ENCODE measurements around the gene MICAL2.

GRCh38 chr11:12285811-12286222 is 175.4 kb downstream of the MICAL2 start:
- TF ChIP-seq CTCF (conservative IDR thresholded peaks at IDR 0.05; ENCODE audit: low read depth, low read length), result no peak
- no peak for TF ChIP-seq EZH2 (IDR thresholded peaks at IDR 0.05; ENCODE audit: low read length, unreplicated experiment)
- TF ChIP-seq EZH2phosphoT487 (IDR thresholded peaks at IDR 0.05; ENCODE audit: borderline replicate concordance, low read length), result no peak

All from PC-3 (cell line).